ENCODE measurements around the gene SNX1. TPM values are rescaled to one million over a fixed set of nuclear protein-coding genes. Genes with fewer than 3 reads are reported as not detected.

The SNX1 gene
- total and polyA plus RNA-seq, 2 of the 8 experiments (the other 6 are each of a cell fraction or from before 2014, with no cell fraction given) = 27.9 to 59.8 TPM

GRCh38 chr15:64100958-64101357, 5.2 kb downstream of the SNX1 start:
- H3K27me3 ChIP-seq (replicated peaks in 1 of 4; ENCODE audit: control insufficient read depth in 3 of 4, extremely low read depth in 1 of 4, insufficient read depth in 3 of 4, low read length in 3 of 4) = peaks cover 0 to 1% (median 0%) of the 10 kb centered on the region in 4 experiments; a peak in 1 of 7 replicates
- no peak overlapping the region for H4K8ac ChIP-seq (ENCODE audit: extremely low read depth, insufficient read depth, low read length)
- no peak overlapping the region for H3K56ac ChIP-seq (replicated peaks; ENCODE audit: insufficient read length, low read depth, low read length)
- H2BK20ac ChIP-seq (ENCODE audit: low read length) = no peak overlapping the region
- ChIA-PET POLR2A (ENCODE audit: partially characterized antibody) (interaction anchor here (1.6 kb wide), 1 partner anchor 9 kb away, joined by 5 read pairs; no protein-coding TSS in a partner anchor), CTCF (ENCODE audit: partially characterized antibody) (interaction anchor here (0.7 to 1.4 kb wide), 2 partner anchors 49 to 627 kb away, joined by 3 read pairs; no protein-coding TSS in a partner anchor)
- H3K9ac ChIP-seq (replicated peaks in 1 of 4; ENCODE audit: extremely low read depth in 1 of 4, low read depth in 3 of 4, low read length in 3 of 4) = no peak overlapping the region
- H4K91ac ChIP-seq (replicated peaks; ENCODE audit: insufficient read length, low read length) = no peak overlapping the region
- H3K18ac ChIP-seq (ENCODE audit: extremely low read depth, low read length) = no peak overlapping the region
- no peak overlapping the region for H3K4me2 ChIP-seq (ENCODE audit: insufficient read depth in 1 of 2, low read depth in 2 of 2, low read length in 2 of 2)
- H2AFZ ChIP-seq (ENCODE audit: low read length) = no peak overlapping the region
- 95% methylated on average over 2 of the region's 2 CpGs; no CpG with 5 or more reads in 1 of the 2 experiments for WGBS, 2 experiments (ENCODE audit: extremely low coverage in 1 of 2, insufficient coverage in 1 of 2, insufficient read length in 1 of 2, insufficient replicate concordance in 2 of 2, low coverage in 1 of 2, low lambda C conversion rate in 2 of 2, missing lambda C conversion rate in 1 of 2)
- no peaks in the 10 kb centered on the region for H3K9me3 ChIP-seq (ENCODE audit: insufficient read depth in 2 of 2, low read depth in 1 of 2, low read length in 1 of 2)
- H2BK15ac ChIP-seq (ENCODE audit: low read length) = no peak overlapping the region
- no peak overlapping the region for H2BK120ac ChIP-seq (replicated peaks; ENCODE audit: low read depth, low read length)
- peaks cover 0 to 72% of the 10 kb centered on the region in 2 experiments; a peak in 2 of 4 replicates for H3K79me2 ChIP-seq (ENCODE audit: control insufficient read depth in 1 of 2, insufficient read depth in 2 of 2, low read length in 2 of 2)
- FAIRE-seq (no peak), DNase-seq (ENCODE audit: low read depth in 1 of 2, low spot score in 2 of 2) (no peak)
- peaks cover 0 to 4% (median 2%) of the 10 kb centered on the region in 4 experiments; a peak in 4 of 7 replicates for H3K4me1 ChIP-seq (replicated peaks in 1 of 4; ENCODE audit: control insufficient read depth in 3 of 4, insufficient read depth in 4 of 4, low read length in 3 of 4)
- no peak overlapping the region for H3K4ac ChIP-seq (replicated peaks; ENCODE audit: insufficient read length, low read depth, low read length)
- peaks cover 2% of the 10 kb centered on the region; the same call in 1 of the 2 replicates for H3K79me1 ChIP-seq (ENCODE audit: low read depth, low read length)
- H3K14ac ChIP-seq (ENCODE audit: insufficient read length) = no peak overlapping the region
- no peak overlapping the region for H2AK5ac ChIP-seq (ENCODE audit: low read depth, low read length)
- peaks cover 4% of the 10 kb centered on the region for H3K23me2 ChIP-seq (ENCODE audit: low read depth, low read length)
- H2BK5ac ChIP-seq (ENCODE audit: low read depth, low read length) = no peak overlapping the region
- no peak overlapping the region for H3K23ac ChIP-seq (ENCODE audit: insufficient read length)
- no peak overlapping the region for H3K4me3 ChIP-seq (ENCODE audit: extremely low read depth in 1 of 4, insufficient read depth in 2 of 4, low read depth in 3 of 4, low read length in 4 of 4)
- no peak overlapping the region for H2BK12ac ChIP-seq (ENCODE audit: low read depth, low read length)
- H3K27ac ChIP-seq (ENCODE audit: low read depth, low read length) = no peak overlapping the region
- peaks cover 0 to 2% of the 10 kb centered on the region in 2 experiments for H4K20me1 ChIP-seq (replicated peaks in 1 of 2; ENCODE audit: control insufficient read depth in 1 of 2, insufficient read depth in 2 of 2, low read length in 2 of 2)
- H3K36me3 ChIP-seq (ENCODE audit: control insufficient read depth in 2 of 4, insufficient read depth in 4 of 4, low read length in 3 of 4) = no peaks in the 10 kb centered on the region
- no peak overlapping the region for H4K5ac ChIP-seq (ENCODE audit: insufficient read length, low read depth, low read length)
- TF ChIP-seq POU5F1 (IDR thresholded peaks at IDR 0.05; ENCODE audit: low read depth, low read length) (no peak), SIX5 (IDR thresholded peaks at IDR 0.05; ENCODE audit: low read depth, low read length) (no peak), ZNF274 (IDR thresholded peaks at IDR 0.05; ENCODE audit: borderline replicate concordance, extremely low read depth, low read length) (no peak), TAF1 (IDR thresholded peaks at IDR 0.05; ENCODE audit: low read depth, low read length) (no peak), ATF2 (IDR thresholded peaks at IDR 0.05; ENCODE audit: low read length) (no peak), KDM1A (IDR thresholded peaks at IDR 0.05; ENCODE audit: borderline replicate concordance, low read length) (no peak), GTF2F1 (IDR thresholded peaks at IDR 0.05; ENCODE audit: borderline replicate concordance, low read depth, low read length) (no peak), SUZ12 (IDR thresholded peaks at IDR 0.05; ENCODE audit: low read length) (no peak), POLR2A (IDR thresholded peaks at IDR 0.05; ENCODE audit: control extremely low read depth in 1 of 2, low read depth in 2 of 2, low read length in 2 of 2) (no peak), RFX5 (IDR thresholded peaks at IDR 0.05; ENCODE audit: borderline replicate concordance, low read depth, low read length) (no peak), BCL11A (IDR thresholded peaks at IDR 0.05; ENCODE audit: low read depth in 2 of 2, low read length in 2 of 2) (no peak), EGR1 (IDR thresholded peaks at IDR 0.05; ENCODE audit: borderline replicate concordance, low read depth, low read length) (no peak)

Measured in H1 (cell line).